Tongue (tissue), 2 donors: ENCODE measurements around the gene SLPI. TPM values are rescaled to one million over a fixed set of nuclear protein-coding genes. Genes with fewer than 3 reads are reported as not detected.

Source experiments
- DNase-seq: peaks from one replicate; pipeline ENCODE4 v3.0.0-alpha.2; 2015
- total RNA-seq: library from RNA; depleted of rRNA; stranded (reverse); fragments of >200 nt; gene quantifications from one replicate; pipeline ENCODE4 v1.2.3, GENCODE V29; 2014

SLPI gene
- total RNA-seq, 1 donor from 2014 or later = 181 TPM

DNA sequence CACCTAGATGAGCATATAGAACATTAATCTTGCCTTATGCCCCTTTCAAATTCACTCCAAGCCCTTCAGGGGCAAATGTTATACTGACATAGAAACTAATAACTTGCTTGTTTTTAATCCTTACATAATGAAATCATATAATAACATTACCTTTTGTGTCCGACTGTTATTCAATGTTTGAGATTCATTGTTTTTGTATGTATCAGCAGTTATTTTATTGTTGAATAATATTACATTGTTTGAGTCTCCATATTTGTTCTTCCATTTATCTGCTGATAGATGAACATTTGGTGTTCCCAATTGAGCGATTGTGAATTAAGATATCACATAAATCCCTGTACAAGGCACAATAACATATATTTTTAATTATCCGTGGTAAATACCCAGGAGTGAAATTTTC, 41.5 kb downstream of the SLPI start:
- DNase-seq = no peak

DNA sequence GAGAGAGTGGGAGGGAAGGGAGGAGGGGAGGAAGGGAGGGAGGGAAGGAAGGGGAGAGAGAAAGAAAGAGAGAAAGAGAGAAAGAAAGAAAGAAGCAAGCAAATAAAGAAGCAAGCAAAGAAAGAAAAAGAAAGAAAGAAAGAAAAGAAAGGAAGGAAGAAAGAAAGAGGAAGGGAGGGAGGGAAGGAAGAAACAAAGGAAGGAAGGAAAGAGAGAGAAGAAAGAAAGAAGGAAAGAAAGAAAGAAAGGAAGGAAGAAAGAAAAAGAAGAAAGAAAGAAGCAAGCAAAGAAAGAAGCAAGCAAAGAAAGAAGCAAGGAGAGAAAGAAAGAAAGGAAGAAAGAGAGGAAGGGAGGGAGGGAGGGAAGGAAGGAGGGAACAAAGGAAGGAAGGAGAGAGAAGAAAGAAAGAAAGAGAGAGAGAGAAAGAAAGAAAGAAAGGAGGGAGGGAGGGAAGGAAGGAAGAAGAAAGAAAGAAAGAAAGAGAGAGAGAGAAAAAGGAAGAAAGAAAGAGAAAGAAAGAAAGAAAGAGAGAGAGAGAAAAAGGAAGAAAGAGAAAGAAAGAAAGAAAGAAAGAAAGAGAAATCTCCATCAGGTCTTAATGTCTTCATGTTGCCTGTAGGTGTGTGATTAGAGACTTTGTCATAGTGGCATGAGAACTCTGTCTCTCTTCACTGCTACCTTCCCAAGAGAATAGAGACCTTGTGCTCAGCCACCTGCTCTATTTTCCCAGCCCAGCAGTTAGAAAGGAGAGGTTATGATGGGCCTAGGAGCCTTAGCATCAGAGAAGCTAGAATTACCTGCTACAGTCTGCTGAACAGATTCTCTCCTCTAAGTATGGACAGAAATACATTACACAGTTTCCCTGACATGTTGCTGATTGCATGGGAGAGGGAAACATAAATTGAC, 42.5 kb downstream of the SLPI start:
- DNase-seq = no peak

DNA sequence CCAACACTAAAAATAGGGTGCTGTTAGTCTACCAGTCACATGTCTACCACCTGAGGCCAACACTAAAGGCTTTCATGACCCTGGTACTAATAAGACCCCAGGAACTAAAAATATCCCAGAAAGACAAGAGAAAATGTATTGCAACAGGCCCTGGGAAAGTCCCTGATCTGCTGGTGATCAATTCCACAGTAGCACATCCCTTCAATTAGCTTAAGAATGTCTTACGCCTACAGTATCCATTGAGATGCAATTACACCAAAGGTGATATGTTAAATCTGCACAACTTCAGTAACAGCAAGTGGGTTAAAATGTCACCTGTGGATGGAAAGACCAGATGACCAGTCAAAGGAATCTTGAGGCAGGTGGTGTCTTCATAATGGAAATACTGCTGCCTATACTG, 44.4 kb downstream of the SLPI start:
- no peak for DNase-seq

DNA sequence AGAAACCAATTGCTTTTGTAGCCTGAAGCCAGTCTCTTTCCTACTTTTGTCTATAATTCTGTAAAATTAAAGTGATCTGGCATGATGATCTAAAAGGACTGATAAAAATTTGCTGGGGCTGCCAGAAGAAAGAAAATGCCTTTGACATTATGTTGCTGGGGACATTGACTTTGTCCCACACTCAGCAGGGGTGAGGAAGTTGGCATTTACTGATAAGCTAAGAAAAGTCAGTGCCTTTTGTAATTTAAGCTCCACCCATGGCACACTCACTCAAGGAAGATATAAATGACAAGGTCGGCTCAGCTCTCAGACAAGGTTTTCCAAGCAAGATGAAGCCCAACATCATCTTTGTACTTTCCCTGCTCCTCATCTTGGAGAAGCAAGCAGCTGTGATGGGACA, 47.6 kb downstream of the SLPI start, which contains the start of gene SEMG1:
SEMG1 (plus strand) TSS at position 309 of the 400 bp plus-strand sequence; CDS start at position 330, 21 bp downstream.
- no peak for DNase-seq

Other genes with a start within 250 kb of the SLPI start
- gene KCNS1, start 153.4 kb downstream of the SLPI start, total RNA-seq = 1.1 TPM
- gene WFDC5, start 139.4 kb downstream of the SLPI start, total RNA-seq = not detected
- not detected for gene WFDC12, start 130.1 kb downstream of the SLPI start, total RNA-seq
- gene PI3, start 79.7 kb downstream of the SLPI start, total RNA-seq = not detected
- gene SEMG1, start 47.5 kb downstream of the SLPI start, total RNA-seq = not detected
- gene SEMG2, start 33.2 kb downstream of the SLPI start, total RNA-seq = not detected
- not detected for gene RBPJL, start 52.3 kb upstream of the SLPI start, total RNA-seq
- gene MATN4, start 53.7 kb upstream of the SLPI start, total RNA-seq = 1.1 TPM
- 26.9 TPM for gene SDC4, start 93.9 kb upstream of the SLPI start, total RNA-seq
- 20.0 TPM for gene SYS1, start 108.6 kb upstream of the SLPI start, total RNA-seq
- gene TP53TG5, start 123.8 kb upstream of the SLPI start, total RNA-seq = not detected
- 23.4 TPM for gene DBNDD2, start 153.7 kb upstream of the SLPI start, total RNA-seq
- 27.4 TPM for gene PIGT, start 161.6 kb upstream of the SLPI start, total RNA-seq
- gene WFDC2, start 215.2 kb upstream of the SLPI start, total RNA-seq = 16.6 TPM